Islet precursor cell (in vitro differentiated cells): ENCODE results near the gene ABI3.
"Not testable (repeated sequence)": the region's sequence is repeated elsewhere in the genome, so short reads cannot be mapped to it uniquely, and the experiment has no call there.

Source experiments
- DNase-seq: peaks from one replicate; pipeline ENCODE4 v3.0.0-alpha.2; 2018

The ABI3 gene

DNA sequence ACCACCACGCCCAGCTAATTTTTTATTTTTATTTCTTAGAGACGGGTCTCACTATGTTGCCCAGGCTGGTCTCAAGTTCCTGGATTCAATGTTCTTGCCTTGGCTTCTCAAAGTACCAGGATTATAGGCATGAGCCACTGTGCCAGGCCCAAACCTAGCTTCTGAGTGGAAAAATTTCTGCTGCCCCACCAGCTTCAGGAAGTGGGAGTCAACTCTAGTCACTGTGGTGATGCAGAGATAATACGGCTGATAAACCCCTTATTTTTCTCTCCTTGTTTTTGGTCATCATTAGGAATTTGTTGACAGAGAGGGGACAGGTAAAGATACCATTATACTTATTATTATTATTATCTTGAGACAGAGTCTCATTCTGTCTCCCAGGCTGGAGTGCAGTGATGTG, 47.9 kb downstream of the ABI3 start:
- no peak for DNase-seq

DNA sequence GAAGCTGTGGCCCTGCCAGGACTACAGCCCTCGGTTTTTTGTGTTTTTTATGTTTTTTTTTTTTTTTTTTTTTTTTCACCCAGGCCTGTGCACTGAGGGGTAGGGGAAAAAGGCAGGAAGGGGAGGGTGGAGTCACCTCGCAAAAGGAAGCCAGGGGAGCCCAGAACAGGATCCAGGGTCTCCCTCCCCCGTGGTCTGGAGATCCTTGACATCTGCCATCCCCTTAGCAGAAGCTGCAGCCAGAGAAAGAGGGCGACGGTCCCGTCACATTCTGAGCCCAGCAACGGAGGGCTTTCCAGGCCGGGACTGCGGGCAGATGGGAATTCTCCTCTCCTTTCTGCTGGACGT, 49.1 kb downstream of the ABI3 start:
- DNase-seq = no peak

DNA sequence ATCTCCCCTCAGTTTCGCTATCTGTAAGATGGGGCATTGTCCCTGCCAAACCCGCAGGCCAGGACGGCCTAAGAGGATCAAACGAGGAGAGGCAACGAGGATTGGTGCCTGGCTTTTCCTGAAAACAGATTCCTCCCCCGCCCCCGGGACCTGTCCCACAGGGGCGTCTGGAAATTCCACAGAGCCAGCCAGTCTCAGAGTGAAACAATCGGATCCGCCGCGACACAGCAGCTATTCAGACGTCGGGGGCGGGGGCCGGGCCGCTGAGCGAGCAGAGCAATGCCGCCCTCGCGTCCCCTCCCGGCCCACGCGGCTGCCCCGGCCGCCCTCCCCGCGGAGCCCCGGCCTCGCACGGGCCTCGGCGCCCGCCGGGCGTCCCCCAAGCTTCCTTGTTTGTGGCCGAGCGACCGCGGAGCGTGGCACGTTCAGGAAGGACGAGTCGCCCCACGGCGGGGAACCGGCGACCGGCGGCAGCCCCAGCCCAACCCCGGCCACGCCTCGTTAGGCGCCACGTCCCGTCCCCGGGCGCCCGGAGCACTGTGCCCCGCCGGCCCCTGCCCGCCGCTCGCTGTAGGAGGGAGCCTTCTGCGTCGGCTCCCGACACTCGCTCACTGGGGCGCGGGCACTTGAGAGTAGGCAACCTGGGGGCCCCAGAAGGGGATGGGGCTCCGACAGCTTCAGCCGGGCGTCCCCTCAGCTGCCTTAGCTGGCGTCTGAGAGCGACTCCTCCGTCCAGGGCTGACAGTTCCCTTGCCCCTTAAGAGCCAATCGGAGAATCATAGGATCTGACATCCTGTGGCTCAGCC, 49.7 kb downstream of the ABI3 start:
- peak; percentile 99 for DNase-seq

DNA sequence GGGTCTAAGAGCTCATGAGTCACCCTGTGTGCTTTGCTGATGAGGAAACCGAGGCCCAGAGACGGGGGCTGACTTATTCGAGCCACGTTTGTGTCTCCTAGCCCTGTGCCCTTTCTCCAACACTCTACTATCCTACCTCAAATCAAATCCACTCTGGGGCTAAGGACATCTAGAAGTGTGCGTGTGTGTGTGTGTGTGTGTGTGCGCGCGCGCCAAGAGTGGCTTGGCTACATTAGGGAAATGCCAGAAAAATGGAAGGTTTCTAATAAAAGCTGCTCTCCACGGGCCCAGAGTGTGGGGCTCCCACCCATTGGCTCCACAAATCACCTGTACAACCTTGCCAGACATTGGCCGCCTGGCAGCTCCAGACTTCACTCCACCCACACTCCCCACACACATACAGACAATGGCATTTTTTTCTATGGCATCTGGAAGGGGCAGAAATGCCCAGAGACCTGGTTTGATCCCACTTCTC, 50.3 kb downstream of the ABI3 start:
- DNase-seq = peak; percentile 61

DNA sequence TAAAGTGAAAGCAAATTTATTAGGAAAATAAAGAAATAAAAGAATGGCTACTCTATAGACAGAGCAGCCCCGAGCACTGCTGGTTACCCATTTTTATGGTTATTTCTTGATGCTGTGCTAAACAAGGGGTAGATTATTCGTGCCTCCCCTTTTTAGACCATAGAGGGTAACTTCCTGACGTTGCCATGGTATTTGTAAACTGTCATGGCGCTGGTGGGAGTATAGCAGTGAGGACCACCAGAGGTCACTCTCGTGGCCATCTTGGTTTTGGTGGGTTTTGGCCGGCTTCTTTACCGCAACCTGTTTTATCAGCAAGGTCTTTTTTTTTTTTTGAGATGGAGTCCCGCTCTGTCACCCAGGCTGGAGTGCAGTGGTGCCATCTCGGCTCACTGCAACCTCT, 51.0 kb downstream of the ABI3 start:
- not testable (repeated sequence) for DNase-seq

DNA sequence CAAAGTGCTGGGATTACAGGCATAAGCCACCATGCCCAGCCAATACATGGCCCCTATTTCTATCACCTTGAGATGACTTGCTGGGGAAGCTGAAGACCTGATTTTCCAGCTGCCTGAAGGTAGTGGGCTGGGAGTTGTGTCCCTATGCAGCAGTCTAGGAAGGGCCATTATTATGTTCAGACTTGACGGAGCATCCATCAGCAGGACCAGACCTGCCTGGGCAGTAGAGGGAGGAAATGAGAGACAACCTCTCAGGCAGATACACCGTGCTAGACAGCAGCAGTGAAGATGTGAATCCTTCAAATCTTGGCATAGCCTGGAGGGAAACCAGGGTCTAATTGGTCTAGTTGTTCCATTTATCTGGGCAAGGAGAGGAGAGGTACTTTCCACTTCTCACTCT, 55.7 kb downstream of the ABI3 start:
- DNase-seq = peak; percentile 61

DNA sequence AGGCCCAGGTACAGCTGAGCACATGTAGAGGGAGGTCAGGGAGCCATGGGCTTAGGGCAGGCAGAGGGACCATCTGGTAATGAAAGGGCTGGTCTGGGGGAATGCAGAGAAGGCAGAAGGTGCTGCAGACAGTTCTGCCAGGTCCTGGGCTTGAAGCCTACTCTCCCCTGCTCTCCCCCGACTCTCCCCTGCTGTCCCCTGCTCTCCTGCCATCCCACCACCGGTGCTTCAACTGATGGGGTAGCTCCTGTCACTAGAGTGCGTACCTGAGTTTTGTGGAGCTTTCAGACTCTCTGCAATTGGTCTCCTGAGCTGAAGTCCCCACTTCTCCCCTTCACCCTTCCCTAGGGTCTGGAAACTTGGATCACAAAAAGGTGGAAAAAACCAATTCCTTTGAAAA, 57.4 kb downstream of the ABI3 start:
- no peak for DNase-seq

DNA sequence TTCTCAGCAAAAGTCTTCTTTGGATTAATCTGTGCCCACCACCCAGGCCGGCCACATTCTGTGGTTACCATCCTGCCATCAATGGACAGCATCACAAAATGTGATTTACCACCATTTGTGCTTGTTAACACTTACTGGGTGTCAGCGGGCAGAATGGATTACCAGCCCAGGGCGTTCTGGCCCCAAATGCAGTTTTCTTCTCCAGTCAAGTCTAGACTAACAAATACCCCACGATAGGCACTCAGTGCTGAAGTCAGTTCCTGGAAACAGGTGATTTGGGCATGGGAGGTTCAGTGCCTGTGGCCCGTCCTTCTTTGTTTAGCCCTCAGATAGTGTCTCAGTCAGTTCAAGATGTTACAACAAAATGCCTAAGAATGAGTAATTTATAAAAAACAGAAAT, 58.8 kb downstream of the ABI3 start:
- no peak for DNase-seq
